HepG2 (cell line): ENCODE results near the gene KCNIP3. TPM values are rescaled to one million over a fixed set of nuclear protein-coding genes. Genes with fewer than 3 reads are reported as not detected.

Experiments
- HIVEP1 ChIP-seq: sonication (generic); formaldehyde crosslinking; IDR thresholded peaks from 2 replicates; pipeline ENCODE4 v1.4.0; 2020; ENCODE audit warnings: mild to moderate bottlenecking, missing genetic modification reagents
- HOXA3 ChIP-seq: sonication (generic); formaldehyde crosslinking; IDR thresholded peaks from 2 replicates; pipeline ENCODE4 v1.5.0; 2020; ENCODE audit warnings: missing genetic modification reagents
- JARID2 ChIP-seq: sonication (generic); formaldehyde crosslinking; IDR thresholded peaks from 2 replicates; pipeline ENCODE4 v1.8.1; 2023; ENCODE audit warnings: missing genetic modification reagents, inconsistent platforms; ENCODE audit not compliant: insufficient replicate concordance
- MTF2 ChIP-seq: sonication (generic); formaldehyde crosslinking; IDR thresholded peaks from 2 replicates; pipeline ENCODE4 v1.5.0; 2020; ENCODE audit warnings: missing genetic modification reagents, borderline replicate concordance
- ZNF44 ChIP-seq: sonication (generic); formaldehyde crosslinking; IDR thresholded peaks from 2 replicates; pipeline ENCODE4 v1.5.1; 2020; ENCODE audit warnings: mild to moderate bottlenecking, missing genetic modification reagents
- ZNF567 ChIP-seq: sonication (generic); formaldehyde crosslinking; IDR thresholded peaks from 2 replicates; pipeline ENCODE4 v1.8.1; 2023; ENCODE audit warnings: mild to moderate bottlenecking, missing genetic modification reagents, borderline replicate concordance
- ZNF761 ChIP-seq: sonication (generic); formaldehyde crosslinking; conservative IDR thresholded peaks from 2 replicates; pipeline ENCODE4 v1.4.0; 2020; ENCODE audit warnings: mild to moderate bottlenecking, missing genetic modification reagents
- ZNF83 ChIP-seq: sonication (generic); formaldehyde crosslinking; IDR thresholded peaks from 2 replicates; pipeline ENCODE4 v1.4.0; 2020; ENCODE audit warnings: missing genetic modification reagents, mild to moderate bottlenecking, borderline replicate concordance
- polyA plus RNA-seq, 8 experiments: library from polyadenylated mRNA; depleted of rRNA in 3 of 8; stranded (reverse) in 7 of 8; unstranded in 1 of 8; fragments of >200 nt; fragmentation: Illumina TruSeq in 4 of 8; extraction: Trizol in 4 of 8; gene quantifications; 2 replicates each; pipeline versions ENCODE4 v1.2.1 to v1.2.3, GENCODE V29; 2011 to 2016; ENCODE audit warnings: low read depth in 4 of 8, missing spikeins in 1 of 8, mixed read lengths in 1 of 8; ENCODE audit not compliant: insufficient read depth in 1 of 8
- total RNA-seq, 5 experiments: library from RNA; depleted of rRNA; stranded (reverse); fragments of >200 nt; fragmentation: Illumina TruSeq; extraction: Trizol; gene quantifications; 2 replicates each; pipeline ENCODE4 v1.2.3, GENCODE V29; 2016; ENCODE audit warnings: low read depth in 1 of 5
- TF ChIP-seq, protein P1 (sequence below): sonication (generic); formaldehyde crosslinking; conservative IDR thresholded peaks from 2 replicates; pipeline ENCODE4 v1.8.1; 2023; ENCODE audit warnings: missing genetic modification reagents
- TF ChIP-seq, protein P2 (sequence below): sonication (generic); formaldehyde crosslinking; conservative IDR thresholded peaks from 2 replicates; pipeline ENCODE4 v1.4.0; 2020; ENCODE audit warnings: missing genetic modification reagents
- TF ChIP-seq, protein P3 (sequence below): sonication (generic); formaldehyde crosslinking; IDR thresholded peaks from 2 replicates; pipeline ENCODE4 v1.5.1; 2020; ENCODE audit warnings: mild to moderate bottlenecking, missing genetic modification reagents
- TF ChIP-seq, protein P4 (sequence below): sonication (generic); formaldehyde crosslinking; IDR thresholded peaks from 2 replicates; pipeline ENCODE4 v1.9.0; 2021; ENCODE audit warnings: missing genetic modification reagents, mild to moderate bottlenecking, borderline replicate concordance
- TF ChIP-seq, protein P5 (sequence below): sonication (generic); formaldehyde crosslinking; IDR thresholded peaks from 2 replicates; pipeline ENCODE4 v1.5.1; 2020; ENCODE audit warnings: mild to moderate bottlenecking, missing genetic modification reagents, moderate library complexity

The KCNIP3 gene
- total and polyA plus RNA-seq, 2 of the 13 experiments (the other 11 are each of a cell fraction or from before 2014, with no cell fraction given), result not detected

DNA sequence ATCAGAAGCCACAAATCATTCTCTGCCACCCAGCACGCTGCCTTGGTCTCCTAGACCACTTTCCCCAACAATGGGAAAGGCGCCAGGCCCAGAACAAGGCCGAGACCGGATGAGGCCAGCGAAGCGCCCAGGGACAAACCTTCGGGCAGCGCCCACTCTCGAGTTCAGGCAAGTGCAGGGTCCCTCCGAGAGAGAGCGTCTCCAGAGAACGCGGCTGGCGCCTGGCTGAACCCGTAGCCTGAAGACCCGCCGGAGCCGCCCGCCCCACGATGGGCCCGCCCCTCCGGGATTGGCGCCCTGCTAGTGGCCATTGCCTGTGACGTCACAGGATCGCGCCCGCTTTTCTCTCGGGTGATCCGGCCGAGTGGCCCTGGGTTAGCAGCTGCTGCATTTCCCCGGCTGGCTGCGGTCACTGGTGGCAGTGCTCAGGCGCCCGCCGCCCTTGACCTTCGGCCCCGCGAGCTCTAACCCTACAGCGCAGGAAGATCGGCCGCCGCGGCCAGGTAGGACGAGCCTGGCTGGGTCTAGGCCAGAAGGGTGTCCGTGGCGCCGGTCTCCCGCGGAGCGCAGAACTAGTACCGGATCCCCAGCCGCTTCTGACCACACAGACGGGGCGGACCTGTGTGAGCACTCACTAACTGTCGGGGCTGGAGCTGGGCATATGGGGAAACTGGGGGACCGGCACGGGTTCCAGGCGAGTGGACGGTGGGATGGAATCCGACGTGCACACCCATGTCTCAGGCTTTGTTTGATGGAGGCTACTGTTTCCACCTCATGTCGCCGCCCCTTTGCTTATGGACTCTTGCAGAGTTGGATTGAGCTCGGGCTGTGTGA is 105.4 kb downstream of the KCNIP3 start, which contains the start of gene FAHD2A (continued):
- TF ChIP-seq, protein P1, sequence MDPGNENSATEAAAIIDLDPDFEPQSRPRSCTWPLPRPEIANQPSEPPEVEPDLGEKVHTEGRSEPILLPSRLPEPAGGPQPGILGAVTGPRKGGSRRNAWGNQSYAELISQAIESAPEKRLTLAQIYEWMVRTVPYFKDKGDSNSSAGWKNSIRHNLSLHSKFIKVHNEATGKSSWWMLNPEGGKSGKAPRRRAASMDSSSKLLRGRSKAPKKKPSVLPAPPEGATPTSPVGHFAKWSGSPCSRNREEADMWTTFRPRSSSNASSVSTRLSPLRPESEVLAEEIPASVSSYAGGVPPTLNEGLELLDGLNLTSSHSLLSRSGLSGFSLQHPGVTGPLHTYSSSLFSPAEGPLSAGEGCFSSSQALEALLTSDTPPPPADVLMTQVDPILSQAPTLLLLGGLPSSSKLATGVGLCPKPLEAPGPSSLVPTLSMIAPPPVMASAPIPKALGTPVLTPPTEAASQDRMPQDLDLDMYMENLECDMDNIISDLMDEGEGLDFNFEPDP (CRISPR knock-in tag), result no peak
- TF ChIP-seq, protein P2, sequence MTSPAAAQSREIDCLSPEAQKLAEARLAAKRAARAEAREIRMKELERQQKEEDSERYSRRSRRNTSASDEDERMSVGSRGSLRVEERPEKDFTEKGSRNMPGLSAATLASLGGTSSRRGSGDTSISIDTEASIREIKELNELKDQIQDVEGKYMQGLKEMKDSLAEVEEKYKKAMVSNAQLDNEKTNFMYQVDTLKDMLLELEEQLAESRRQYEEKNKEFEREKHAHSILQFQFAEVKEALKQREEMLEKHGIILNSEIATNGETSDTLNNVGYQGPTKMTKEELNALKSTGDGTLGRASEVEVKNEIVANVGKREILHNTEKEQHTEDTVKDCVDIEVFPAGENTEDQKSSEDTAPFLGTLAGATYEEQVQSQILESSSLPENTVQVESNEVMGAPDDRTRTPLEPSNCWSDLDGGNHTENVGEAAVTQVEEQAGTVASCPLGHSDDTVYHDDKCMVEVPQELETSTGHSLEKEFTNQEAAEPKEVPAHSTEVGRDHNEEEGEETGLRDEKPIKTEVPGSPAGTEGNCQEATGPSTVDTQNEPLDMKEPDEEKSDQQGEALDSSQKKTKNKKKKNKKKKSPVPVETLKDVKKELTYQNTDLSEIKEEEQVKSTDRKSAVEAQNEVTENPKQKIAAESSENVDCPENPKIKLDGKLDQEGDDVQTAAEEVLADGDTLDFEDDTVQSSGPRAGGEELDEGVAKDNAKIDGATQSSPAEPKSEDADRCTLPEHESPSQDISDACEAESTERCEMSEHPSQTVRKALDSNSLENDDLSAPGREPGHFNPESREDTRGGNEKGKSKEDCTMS, result no peak
- peak; percentile 75; the same call in 1 of the 2 replicates for TF ChIP-seq ZNF761 (CRISPR knock-in tag)
- TF ChIP-seq, protein P3, sequence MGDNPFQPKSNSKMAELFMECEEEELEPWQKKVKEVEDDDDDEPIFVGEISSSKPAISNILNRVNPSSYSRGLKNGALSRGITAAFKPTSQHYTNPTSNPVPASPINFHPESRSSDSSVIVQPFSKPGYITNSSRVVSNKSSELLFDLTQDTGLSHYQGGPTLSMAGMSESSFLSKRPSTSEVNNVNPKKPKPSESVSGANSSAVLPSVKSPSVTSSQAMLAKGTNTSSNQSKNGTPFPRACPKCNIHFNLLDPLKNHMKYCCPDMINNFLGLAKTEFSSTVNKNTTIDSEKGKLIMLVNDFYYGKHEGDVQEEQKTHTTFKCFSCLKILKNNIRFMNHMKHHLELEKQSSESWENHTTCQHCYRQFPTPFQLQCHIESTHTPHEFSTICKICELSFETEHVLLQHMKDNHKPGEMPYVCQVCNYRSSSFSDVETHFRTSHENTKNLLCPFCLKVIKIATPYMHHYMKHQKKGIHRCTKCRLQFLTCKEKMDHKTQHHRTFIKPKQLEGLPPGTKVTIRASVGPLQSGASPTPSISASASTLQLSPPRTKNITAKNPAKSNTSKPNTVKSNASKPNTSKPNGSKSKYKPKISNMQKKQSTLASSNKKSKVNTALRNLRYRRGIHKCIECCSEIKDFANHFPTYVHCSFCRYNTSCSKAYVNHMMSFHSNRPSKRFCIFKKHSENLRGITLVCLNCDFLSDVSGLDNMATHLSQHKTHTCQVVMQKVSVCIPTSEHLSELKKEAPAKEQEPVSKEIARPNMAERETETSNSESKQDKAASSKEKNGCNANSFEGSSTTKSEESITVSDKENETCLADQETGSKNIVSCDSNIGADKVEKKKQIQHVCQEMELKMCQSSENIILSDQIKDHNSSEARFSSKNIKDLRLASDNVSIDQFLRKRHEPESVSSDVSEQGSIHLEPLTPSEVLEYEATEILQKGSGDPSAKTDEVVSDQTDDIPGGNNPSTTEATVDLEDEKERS, result peak; percentile 88; the same call in 1 of the 2 replicates
- TF ChIP-seq JARID2, result no peak
- TF ChIP-seq HOXA3, result peak; percentile 92
- TF ChIP-seq, protein P4, sequence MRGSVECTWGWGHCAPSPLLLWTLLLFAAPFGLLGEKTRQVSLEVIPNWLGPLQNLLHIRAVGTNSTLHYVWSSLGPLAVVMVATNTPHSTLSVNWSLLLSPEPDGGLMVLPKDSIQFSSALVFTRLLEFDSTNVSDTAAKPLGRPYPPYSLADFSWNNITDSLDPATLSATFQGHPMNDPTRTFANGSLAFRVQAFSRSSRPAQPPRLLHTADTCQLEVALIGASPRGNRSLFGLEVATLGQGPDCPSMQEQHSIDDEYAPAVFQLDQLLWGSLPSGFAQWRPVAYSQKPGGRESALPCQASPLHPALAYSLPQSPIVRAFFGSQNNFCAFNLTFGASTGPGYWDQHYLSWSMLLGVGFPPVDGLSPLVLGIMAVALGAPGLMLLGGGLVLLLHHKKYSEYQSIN (CRISPR knock-in tag), result no peak
- TF ChIP-seq, protein P5, sequence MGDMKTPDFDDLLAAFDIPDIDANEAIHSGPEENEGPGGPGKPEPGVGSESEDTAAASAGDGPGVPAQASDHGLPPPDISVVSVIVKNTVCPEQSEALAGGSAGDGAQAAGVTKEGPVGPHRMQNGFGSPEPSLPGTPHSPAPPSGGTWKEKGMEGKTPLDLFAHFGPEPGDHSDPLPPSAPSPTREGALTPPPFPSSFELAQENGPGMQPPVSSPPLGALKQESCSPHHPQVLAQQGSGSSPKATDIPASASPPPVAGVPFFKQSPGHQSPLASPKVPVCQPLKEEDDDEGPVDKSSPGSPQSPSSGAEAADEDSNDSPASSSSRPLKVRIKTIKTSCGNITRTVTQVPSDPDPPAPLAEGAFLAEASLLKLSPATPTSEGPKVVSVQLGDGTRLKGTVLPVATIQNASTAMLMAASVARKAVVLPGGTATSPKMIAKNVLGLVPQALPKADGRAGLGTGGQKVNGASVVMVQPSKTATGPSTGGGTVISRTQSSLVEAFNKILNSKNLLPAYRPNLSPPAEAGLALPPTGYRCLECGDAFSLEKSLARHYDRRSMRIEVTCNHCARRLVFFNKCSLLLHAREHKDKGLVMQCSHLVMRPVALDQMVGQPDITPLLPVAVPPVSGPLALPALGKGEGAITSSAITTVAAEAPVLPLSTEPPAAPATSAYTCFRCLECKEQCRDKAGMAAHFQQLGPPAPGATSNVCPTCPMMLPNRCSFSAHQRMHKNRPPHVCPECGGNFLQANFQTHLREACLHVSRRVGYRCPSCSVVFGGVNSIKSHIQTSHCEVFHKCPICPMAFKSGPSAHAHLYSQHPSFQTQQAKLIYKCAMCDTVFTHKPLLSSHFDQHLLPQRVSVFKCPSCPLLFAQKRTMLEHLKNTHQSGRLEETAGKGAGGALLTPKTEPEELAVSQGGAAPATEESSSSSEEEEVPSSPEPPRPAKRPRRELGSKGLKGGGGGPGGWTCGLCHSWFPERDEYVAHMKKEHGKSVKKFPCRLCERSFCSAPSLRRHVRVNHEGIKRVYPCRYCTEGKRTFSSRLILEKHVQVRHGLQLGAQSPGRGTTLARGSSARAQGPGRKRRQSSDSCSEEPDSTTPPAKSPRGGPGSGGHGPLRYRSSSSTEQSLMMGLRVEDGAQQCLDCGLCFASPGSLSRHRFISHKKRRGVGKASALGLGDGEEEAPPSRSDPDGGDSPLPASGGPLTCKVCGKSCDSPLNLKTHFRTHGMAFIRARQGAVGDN (CRISPR knock-in tag), result peak; percentile 86
- peak; percentile 42; the same call in 1 of the 2 replicates for TF ChIP-seq ZNF83
- peak; percentile 96 for TF ChIP-seq ZNF44 (CRISPR knock-in tag)
- peak; percentile 81; the same call in 1 of the 2 replicates for TF ChIP-seq MTF2 (CRISPR knock-in tag)
- TF ChIP-seq HIVEP1 (CRISPR knock-in tag), result peak; percentile 88
- 0 out of 2 replicates have a peak, but pooled peaks have one; percentile 52 for TF ChIP-seq ZNF567 (CRISPR knock-in tag)
